Loucy (cell line): Measurements from ENCODE around the gene AARSD1.

Experiments used
- H2AFZ ChIP-seq: fragments of 200-600 bp; sonication (generic); 2 replicates; pipeline ENCODE4 v1.6.0; 2016; ENCODE audit warnings: antibody characterized with exemption, mild to moderate bottlenecking, low read length, moderate library complexity
- H3F3A ChIP-seq: fragments of 200-600 bp; 2 replicates; pipeline ENCODE4 v1.6.0; 2016; ENCODE audit warnings: antibody characterized with exemption, low read depth, mild to moderate bottlenecking
- H3K27me3 ChIP-seq: fragments of 200-600 bp; sonication (generic); 2 replicates; pipeline ENCODE4 v1.6.1; 2014; ENCODE audit warnings: low read length, mild to moderate bottlenecking; ENCODE audit not compliant: insufficient read depth, poor library complexity, severe bottlenecking
- H3K36me3 ChIP-seq: fragments of 200-600 bp; sonication (generic); 2 replicates; pipeline ENCODE4 v1.6.1; 2016; ENCODE audit warnings: low read length; ENCODE audit not compliant: insufficient read depth
- H3K4me1 ChIP-seq: fragments of 200-600 bp; sonication (generic); 2 replicates; pipeline ENCODE4 v1.5.1; 2014; ENCODE audit warnings: low read length, mild to moderate bottlenecking; ENCODE audit not compliant: insufficient read depth, poor library complexity, severe bottlenecking
- H3K4me2 ChIP-seq: fragments of 200-600 bp; sonication (generic); 2 replicates; pipeline ENCODE4 v1.6.0; 2014; ENCODE audit warnings: antibody characterized with exemption, low read length, low read depth, mild to moderate bottlenecking; ENCODE audit not compliant: poor library complexity, severe bottlenecking
- H3K4me3 ChIP-seq: fragments of 200-600 bp; sonication (generic); 2 replicates; pipeline ENCODE4 v1.5.1; 2014; ENCODE audit warnings: low read length, mild to moderate bottlenecking, mixed read lengths; ENCODE audit not compliant: poor library complexity, severe bottlenecking
- H3K79me2 ChIP-seq: fragments of 200-600 bp; sonication (generic); 2 replicates; pipeline ENCODE4 v1.6.1; 2014; ENCODE audit warnings: low read length; ENCODE audit not compliant: insufficient read depth
- H3K9ac ChIP-seq: fragments of 200-600 bp; sonication (generic); 2 replicates; pipeline ENCODE4 v1.6.0; 2014; ENCODE audit warnings: mild to moderate bottlenecking, low read depth, low read length, moderate library complexity; ENCODE audit not compliant: poor library complexity, severe bottlenecking
- H3K9me2 ChIP-seq: fragments of 200-600 bp; sonication (generic); replicated peaks from 2 replicates; pipeline ENCODE4 v1.6.1; 2016; ENCODE audit warnings: low read depth, low read length, mixed read lengths
- H3K9me3 ChIP-seq: fragments of 200-600 bp; sonication (generic); 2 replicates; pipeline ENCODE4 v1.6.1; 2014; ENCODE audit warnings: mild to moderate bottlenecking, antibody characterized with exemption, low read length, low read depth; ENCODE audit not compliant: insufficient read depth
- H4K20me1 ChIP-seq: fragments of 200-600 bp; sonication (generic); 2 replicates; pipeline ENCODE4 v1.6.0; 2014; ENCODE audit warnings: antibody characterized with exemption, low read length, mild to moderate bottlenecking; ENCODE audit not compliant: insufficient read depth, poor library complexity, severe bottlenecking
- EZH2phosphoT487 ChIP-seq: fragments of 200-600 bp; IDR thresholded peaks from 2 replicates; pipeline ENCODE4 v1.6.1; 2018; ENCODE audit warnings: antibody characterized with exemption, mild to moderate bottlenecking, moderate library complexity, borderline replicate concordance
- TF ChIP-seq, protein P1 (sequence below): fragments of 200-600 bp; sonication (generic); conservative IDR thresholded peaks from 2 replicates; pipeline ENCODE4 v1.5.1; 2014; ENCODE audit warnings: mild to moderate bottlenecking, antibody characterized with exemption, low read length

The AARSD1 gene

GRCh38 chr17:42946812-42947211, 17.4 kb downstream of the AARSD1 start:
- Histone ChIP-seq H3K27me3 (no peaks in the 10 kb centered on the region), H3K9ac (no peak overlapping the region), H2AFZ (no peak overlapping the region), H3K4me2 (no peak overlapping the region), H3K4me3 (no peak overlapping the region), H3K4me1 (no peaks in the 10 kb centered on the region), H3K9me3 (no peaks in the 10 kb centered on the region), H3F3A (no peaks in the 10 kb centered on the region), H3K79me2 (no peaks in the 10 kb centered on the region), H3K9me2 (no peaks in the 10 kb centered on the region), H3K36me3 (peaks cover 16% of the 10 kb centered on the region; the same call in 1 of the 2 replicates), H4K20me1 (no peaks in the 10 kb centered on the region)
- TF ChIP-seq EZH2phosphoT487 = no peak
- TF ChIP-seq, protein P1, sequence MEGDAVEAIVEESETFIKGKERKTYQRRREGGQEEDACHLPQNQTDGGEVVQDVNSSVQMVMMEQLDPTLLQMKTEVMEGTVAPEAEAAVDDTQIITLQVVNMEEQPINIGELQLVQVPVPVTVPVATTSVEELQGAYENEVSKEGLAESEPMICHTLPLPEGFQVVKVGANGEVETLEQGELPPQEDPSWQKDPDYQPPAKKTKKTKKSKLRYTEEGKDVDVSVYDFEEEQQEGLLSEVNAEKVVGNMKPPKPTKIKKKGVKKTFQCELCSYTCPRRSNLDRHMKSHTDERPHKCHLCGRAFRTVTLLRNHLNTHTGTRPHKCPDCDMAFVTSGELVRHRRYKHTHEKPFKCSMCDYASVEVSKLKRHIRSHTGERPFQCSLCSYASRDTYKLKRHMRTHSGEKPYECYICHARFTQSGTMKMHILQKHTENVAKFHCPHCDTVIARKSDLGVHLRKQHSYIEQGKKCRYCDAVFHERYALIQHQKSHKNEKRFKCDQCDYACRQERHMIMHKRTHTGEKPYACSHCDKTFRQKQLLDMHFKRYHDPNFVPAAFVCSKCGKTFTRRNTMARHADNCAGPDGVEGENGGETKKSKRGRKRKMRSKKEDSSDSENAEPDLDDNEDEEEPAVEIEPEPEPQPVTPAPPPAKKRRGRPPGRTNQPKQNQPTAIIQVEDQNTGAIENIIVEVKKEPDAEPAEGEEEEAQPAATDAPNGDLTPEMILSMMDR = no peak

- Histone ChIP-seq H3K9me3 (no peaks in the 10 kb centered on the region), H3F3A (no peaks in the 10 kb centered on the region), H3K4me1 (no peaks in the 10 kb centered on the region), H4K20me1 (no peaks in the 10 kb centered on the region), H3K4me3 (no peak overlapping the region), H2AFZ (no peak overlapping the region), H3K9me2 (no peaks in the 10 kb centered on the region), H3K36me3 (no peaks in the 10 kb centered on the region), H3K79me2 (no peaks in the 10 kb centered on the region), H3K4me2 (no peak overlapping the region), H3K9ac (no peak overlapping the region), H3K27me3 (no peaks in the 10 kb centered on the region)
- no peak for TF ChIP-seq EZH2phosphoT487
- TF ChIP-seq, protein P1 = no peak
Observed at GRCh38 chr17:42944211-42944610, 20.0 kb downstream of the AARSD1 start.

DNA sequence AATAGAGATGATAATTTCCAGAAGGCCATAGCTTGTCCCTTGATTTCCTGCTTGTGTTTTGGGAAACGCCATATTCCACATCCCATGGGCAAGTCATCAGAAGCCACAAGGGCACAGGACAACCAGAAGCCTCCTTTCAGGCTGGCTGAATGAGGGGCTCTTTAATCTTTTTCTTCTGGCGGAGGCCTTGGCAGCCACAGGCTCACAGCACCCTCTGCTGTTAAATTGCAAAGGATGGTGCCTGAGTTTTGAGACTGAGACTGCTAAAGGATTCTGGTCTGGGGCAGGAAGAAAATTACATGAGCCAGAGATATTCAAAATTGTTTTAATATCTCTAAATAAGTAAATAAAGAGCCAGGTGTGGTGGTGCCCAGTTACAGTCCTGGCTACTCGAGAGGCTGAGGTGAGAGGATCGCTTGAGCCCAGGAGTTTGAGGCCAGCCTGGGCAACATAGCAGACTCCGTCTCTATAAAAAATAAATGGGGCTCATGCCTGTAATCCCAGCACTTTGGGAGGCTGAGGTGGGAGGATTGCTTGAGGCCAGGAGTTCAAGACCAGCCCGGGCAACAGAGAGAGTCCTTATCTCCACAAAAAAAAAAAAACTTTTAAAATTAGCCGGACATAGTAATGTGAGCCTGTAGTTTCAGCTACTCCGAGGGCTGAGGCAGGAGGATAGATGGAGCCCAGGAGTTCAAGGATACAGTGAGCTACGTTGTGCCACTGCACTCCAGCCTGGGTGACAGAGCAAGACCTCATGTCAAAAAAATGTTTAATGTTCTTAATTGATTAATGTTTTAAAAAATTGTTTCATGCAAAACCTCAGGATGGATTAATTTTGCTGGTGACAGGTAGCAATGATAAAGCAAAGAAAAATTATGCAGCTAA, 26.3 kb downstream of the AARSD1 start:
- H3K4me3 ChIP-seq = no peak overlapping the region
- no peaks in the 10 kb centered on the region for H3F3A ChIP-seq
- H2AFZ ChIP-seq = peak overlapping the region; percentile 34; the same call in 1 of the 2 replicates
- H3K4me2 ChIP-seq = no peak overlapping the region
- no peak for TF ChIP-seq EZH2phosphoT487
- TF ChIP-seq, protein P1 = peak; percentile 79
- H3K9me2 ChIP-seq = no peaks in the 10 kb centered on the region
- H3K4me1 ChIP-seq = no peaks in the 10 kb centered on the region
- no peaks in the 10 kb centered on the region for H3K79me2 ChIP-seq
- H3K9me3 ChIP-seq = no peaks in the 10 kb centered on the region
- no peaks in the 10 kb centered on the region for H4K20me1 ChIP-seq
- H3K9ac ChIP-seq = no peak overlapping the region
- no peaks in the 10 kb centered on the region for H3K27me3 ChIP-seq
- H3K36me3 ChIP-seq = no peaks in the 10 kb centered on the region
